Trophoblast cell (in vitro differentiated cells and primary cell): ENCODE data around the gene PDE6B.

Experiments used
- DNase-seq, 2 donors: peaks; one replicate each; pipeline ENCODE4 v3.0.0-alpha.2; 2016
- H2AFZ ChIP-seq: 2 replicates; pipeline ENCODE4 v1.6.1; 2013; ENCODE audit warnings: low read length, moderate library complexity, mild to moderate bottlenecking; ENCODE audit not compliant: insufficient read depth, poor library complexity
- H2AK5ac ChIP-seq: 2 replicates; pipeline ENCODE4 v1.6.1; 2013; ENCODE audit warnings: mild to moderate bottlenecking, low read length
- H2BK120ac ChIP-seq: 2 replicates; pipeline ENCODE4 v1.6.1; 2013; ENCODE audit warnings: low read length, mild to moderate bottlenecking, moderate library complexity; ENCODE audit not compliant: insufficient read depth, poor library complexity
- H2BK12ac ChIP-seq: 2 replicates; pipeline ENCODE4 v1.6.1; 2013; ENCODE audit warnings: mild to moderate bottlenecking, low read length, moderate library complexity
- H2BK5ac ChIP-seq: 2 replicates; pipeline ENCODE4 v1.6.1; 2013; ENCODE audit warnings: low read length, low read depth, moderate library complexity, mild to moderate bottlenecking; ENCODE audit not compliant: poor library complexity
- H3K14ac ChIP-seq: 2 replicates; pipeline ENCODE4 v1.6.1; 2013; ENCODE audit warnings: mild to moderate bottlenecking, low read length
- H3K18ac ChIP-seq: 2 replicates; pipeline ENCODE4 v1.6.1; 2013; ENCODE audit warnings: mild to moderate bottlenecking, low read length
- H3K23ac ChIP-seq: 2 replicates; pipeline ENCODE4 v1.6.1; 2013; ENCODE audit warnings: low read length
- H3K27ac ChIP-seq: 2 replicates; pipeline ENCODE4 v1.5.1; 2013; ENCODE audit warnings: low read depth, mild to moderate bottlenecking, inconsistent platforms, low read length, moderate library complexity
- H3K27me3 ChIP-seq: 2 replicates; pipeline ENCODE4 v1.6.1; 2013; ENCODE audit warnings: inconsistent platforms, mild to moderate bottlenecking, low read length, moderate library complexity; ENCODE audit not compliant: insufficient read depth
- H3K36me3 ChIP-seq, 2 experiments: 1 replicate in 1 of 2; 2 replicates in 1 of 2; pipeline ENCODE4 v1.6.1; 2013; ENCODE audit warnings: low read length in 2 of 2, mild to moderate bottlenecking in 2 of 2, moderate library complexity in 1 of 2; ENCODE audit not compliant: insufficient read depth in 2 of 2, control insufficient read depth in 1 of 2
- H3K4ac ChIP-seq: 2 replicates; pipeline ENCODE4 v1.6.1; 2013; ENCODE audit warnings: low read depth, mild to moderate bottlenecking, low read length, moderate library complexity
- H3K4me1 ChIP-seq, 2 experiments: 1 replicate in 1 of 2; 2 replicates in 1 of 2; pipeline ENCODE4 v1.6.1; 2013; ENCODE audit warnings: low read length in 2 of 2, mild to moderate bottlenecking in 2 of 2, moderate library complexity in 1 of 2; ENCODE audit not compliant: insufficient read depth in 2 of 2, control insufficient read depth in 1 of 2
- H3K4me2 ChIP-seq: 2 replicates; pipeline ENCODE4 v1.6.1; 2013; ENCODE audit warnings: inconsistent platforms, mild to moderate bottlenecking, low read length, moderate library complexity
- H3K4me3 ChIP-seq: 2 replicates; pipeline ENCODE4 v1.5.1; 2013; ENCODE audit warnings: mild to moderate bottlenecking, low read depth, low read length, inconsistent platforms
- H3K79me1 ChIP-seq: one replicate; pipeline ENCODE4 v1.6.1; 2013; ENCODE audit warnings: low read length
- H3K79me2 ChIP-seq: 2 replicates; pipeline ENCODE4 v1.6.1; 2013; ENCODE audit warnings: low read length, mild to moderate bottlenecking; ENCODE audit not compliant: control insufficient read depth, insufficient read depth, poor library complexity
- H3K9ac ChIP-seq: 2 replicates; pipeline ENCODE4 v1.6.1; 2013; ENCODE audit warnings: mild to moderate bottlenecking, low read length
- H3K9me3 ChIP-seq: 2 replicates; pipeline ENCODE4 v1.6.1; 2013; ENCODE audit warnings: low read depth, mild to moderate bottlenecking, control low read depth, inconsistent platforms, low read length; ENCODE audit not compliant: insufficient read depth
- H4K12ac ChIP-seq: 2 replicates; pipeline ENCODE4 v1.6.1; 2013; ENCODE audit warnings: low read depth, mild to moderate bottlenecking, low read length, moderate library complexity
- H4K8ac ChIP-seq: 2 replicates; pipeline ENCODE4 v1.6.1; 2013; ENCODE audit warnings: low read depth, mild to moderate bottlenecking, low read length, moderate library complexity
- H4K91ac ChIP-seq: one replicate; pipeline ENCODE4 v1.6.1; 2013; ENCODE audit warnings: low read depth, mild to moderate bottlenecking, low read length, moderate library complexity
- WGBS: extraction: QIAGEN DNeasy Blood & Tissue Kit; methylation state at CpG from one replicate; pipeline ENCODE4 v1.1.7; 2013; ENCODE audit warnings: missing lambda C conversion rate; ENCODE audit not compliant: insufficient read length, insufficient coverage; ENCODE audit errors: extremely low coverage; 5-methylcytosine and 5-hydroxymethylcytosine counted together

The PDE6B gene

GRCh38 chr4:687048-687970 is 61.9 kb downstream of the PDE6B start:
- Histone ChIP-seq H3K18ac (no peak overlapping the region), H4K8ac (peak overlapping the region; percentile 26), H3K23ac (no peak overlapping the region), H3K4me3 (no peak overlapping the region), H3K79me1 (peaks cover 20% of the 10 kb centered on the region), H2BK120ac (no peak overlapping the region), H2AK5ac (peak overlapping the region; percentile 8), H2AFZ (peak overlapping the region; percentile 32), H3K4me1 (peaks cover 30 to 37% of the 10 kb centered on the region in 2 experiments), H2BK5ac (no peak overlapping the region), H4K12ac (peak overlapping the region; percentile 14), H3K79me2 (peaks cover 6% of the 10 kb centered on the region), H3K4me2 (no peak overlapping the region), H3K14ac (no peak overlapping the region), H3K27me3 (no peaks in the 10 kb centered on the region), H3K4ac (no peak overlapping the region), H4K91ac (peak overlapping the region; percentile 48), H3K9ac (no peak overlapping the region), H3K27ac (no peak overlapping the region), H2BK12ac (peak overlapping the region; percentile 7), H3K9me3 (peaks cover 2% of the 10 kb centered on the region), H3K36me3 (no peaks in the 10 kb centered on the region)
- DNase-seq = peak; percentile 92 to 94
- WGBS = no CpG with 5 or more reads among the region's 38 CpGs

- Histone ChIP-seq H2BK12ac (no peak overlapping the region), H3K18ac (peak overlapping the region; percentile 31), H3K79me1 (peaks cover 20% of the 10 kb centered on the region), H2BK5ac (no peak overlapping the region), H2AFZ (peak overlapping the region; percentile 69), H2AK5ac (peak overlapping the region; percentile 17), H4K12ac (peak overlapping the region; percentile 33), H3K14ac (peak overlapping the region; percentile 67), H3K79me2 (peaks cover 6% of the 10 kb centered on the region), H3K4me2 (peak overlapping the region; percentile 67), H2BK120ac (peak overlapping the region; percentile 37), H3K27ac (no peak overlapping the region), H3K9ac (no peak overlapping the region), H3K4me3 (peak overlapping the region; percentile 58), H3K27me3 (no peaks in the 10 kb centered on the region), H3K4ac (no peak overlapping the region), H4K91ac (peak overlapping the region; percentile 82), H3K23ac (no peak overlapping the region), H3K4me1 (peaks cover 36 to 45% of the 10 kb centered on the region in 2 experiments), H3K36me3 (no peaks in the 10 kb centered on the region), H3K9me3 (peaks cover 2% of the 10 kb centered on the region), H4K8ac (peak overlapping the region; percentile 88)
- no CpG with 5 or more reads among the region's 26 CpGs for WGBS
- DNase-seq = peak in 1 of 2 donors; percentile 43
Measured at GRCh38 chr4:687971-688853, 62.8 kb downstream of the PDE6B start.

GRCh38 chr4:688854-689681 is 63.7 kb downstream of the PDE6B start, which contains the start of gene SLC49A3:
SLC49A3 (minus strand) TSS chr4:689151; CDS start chr4:689127, 24 bp downstream.
- Histone ChIP-seq H3K9me3 (peaks cover 2% of the 10 kb centered on the region), H3K79me2 (peaks cover 6% of the 10 kb centered on the region), H3K23ac (no peak within 1 kb of the TSS), H3K27ac (no peak within 1 kb of the TSS), H2BK120ac (peak within 1 kb of the TSS; percentile 63), H3K27me3 (no peaks in the 10 kb centered on the region), H3K14ac (peak within 1 kb of the TSS; percentile 67), H3K36me3 (no peaks in the 10 kb centered on the region), H3K4me3 (peak within 1 kb of the TSS; percentile 58), H2BK12ac (peak within 1 kb of the TSS; percentile 19), H4K12ac (peak within 1 kb of the TSS; percentile 51), H3K4me2 (peak within 1 kb of the TSS; percentile 67), H3K4ac (peak within 1 kb of the TSS; percentile 13), H3K18ac (peak within 1 kb of the TSS; percentile 31), H2AK5ac (peak within 1 kb of the TSS; percentile 76), H3K79me1 (peaks cover 22% of the 10 kb centered on the region), H4K91ac (peak within 1 kb of the TSS; percentile 82), H2BK5ac (peak within 1 kb of the TSS; percentile 14), H3K9ac (peak within 1 kb of the TSS; percentile 11), H3K4me1 (peaks cover 36 to 47% of the 10 kb centered on the region in 2 experiments), H4K8ac (peak within 1 kb of the TSS; percentile 88), H2AFZ (peak within 1 kb of the TSS; percentile 69)
- DNase-seq = peak in 1 of 2 donors; percentile 28
- WGBS = no CpG with 5 or more reads among the region's 59 CpGs
